Peyer's patch (tissue), 4 donors: Measurements from ENCODE around the gene KCNN4.

ENCODE experiments used
- POLR2A ChIP-seq, 2 donors: fragments of 450-650 bp; IDR thresholded peaks; one replicate each; pipeline ENCODE4 v1.5.1; 2017; ENCODE audit warnings: antibody characterized with exemption in 2 of 2, mild to moderate bottlenecking in 2 of 2, moderate library complexity in 2 of 2
- TF ChIP-seq, protein P1 (sequence below), 6 experiments: fragments of 450-650 bp in 4 of 6; fragments of 200-600 bp in 2 of 6; sonication (generic) in 1 of 6; IDR thresholded peaks; one replicate each; pipeline ENCODE4 v1.5.1; 2017 to 2019; ENCODE audit warnings: antibody characterized with exemption in 6 of 6, mild to moderate bottlenecking in 3 of 6, moderate library complexity in 1 of 6

DNA sequence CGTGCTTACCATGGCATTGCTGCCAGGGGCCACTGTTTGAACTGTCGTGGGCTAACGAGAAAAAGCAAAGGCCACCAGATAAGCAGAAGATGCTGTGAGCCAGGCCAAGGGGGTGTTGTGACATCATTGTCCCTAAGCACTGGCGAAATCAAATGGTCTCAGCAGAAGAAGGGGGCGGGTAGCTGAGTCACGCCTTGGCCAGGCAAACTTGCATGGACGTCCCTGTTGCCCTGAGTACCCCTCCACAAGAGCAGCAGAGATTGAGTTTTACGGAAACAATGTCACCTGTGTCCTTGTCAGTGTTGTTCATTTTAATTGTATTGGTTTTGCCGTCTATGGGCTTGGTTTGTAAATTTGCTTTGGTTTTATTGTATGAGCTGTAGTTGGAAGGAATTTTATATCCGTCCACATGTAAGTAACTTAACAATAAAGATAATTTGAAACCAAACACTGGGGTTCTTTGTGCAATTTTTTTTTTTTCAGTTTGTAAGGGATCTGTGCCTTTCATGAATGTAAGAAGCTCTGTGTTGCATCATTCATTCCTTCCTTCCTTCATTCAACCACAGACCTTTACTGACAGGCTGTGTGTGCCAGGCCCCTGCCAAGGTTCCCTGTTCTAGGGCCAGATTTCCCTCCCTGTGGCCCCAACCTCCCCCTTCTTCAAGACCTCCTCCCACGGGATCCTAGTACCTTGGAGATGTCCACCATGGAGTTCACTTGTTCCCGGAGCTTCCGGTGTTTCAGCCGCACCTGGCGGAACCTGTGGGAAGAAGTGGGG is 12.3 kb downstream of the KCNN4 start:
- TF ChIP-seq POLR2A (IDR thresholded peaks at IDR 0.05) = no peak
- TF ChIP-seq, protein P1, sequence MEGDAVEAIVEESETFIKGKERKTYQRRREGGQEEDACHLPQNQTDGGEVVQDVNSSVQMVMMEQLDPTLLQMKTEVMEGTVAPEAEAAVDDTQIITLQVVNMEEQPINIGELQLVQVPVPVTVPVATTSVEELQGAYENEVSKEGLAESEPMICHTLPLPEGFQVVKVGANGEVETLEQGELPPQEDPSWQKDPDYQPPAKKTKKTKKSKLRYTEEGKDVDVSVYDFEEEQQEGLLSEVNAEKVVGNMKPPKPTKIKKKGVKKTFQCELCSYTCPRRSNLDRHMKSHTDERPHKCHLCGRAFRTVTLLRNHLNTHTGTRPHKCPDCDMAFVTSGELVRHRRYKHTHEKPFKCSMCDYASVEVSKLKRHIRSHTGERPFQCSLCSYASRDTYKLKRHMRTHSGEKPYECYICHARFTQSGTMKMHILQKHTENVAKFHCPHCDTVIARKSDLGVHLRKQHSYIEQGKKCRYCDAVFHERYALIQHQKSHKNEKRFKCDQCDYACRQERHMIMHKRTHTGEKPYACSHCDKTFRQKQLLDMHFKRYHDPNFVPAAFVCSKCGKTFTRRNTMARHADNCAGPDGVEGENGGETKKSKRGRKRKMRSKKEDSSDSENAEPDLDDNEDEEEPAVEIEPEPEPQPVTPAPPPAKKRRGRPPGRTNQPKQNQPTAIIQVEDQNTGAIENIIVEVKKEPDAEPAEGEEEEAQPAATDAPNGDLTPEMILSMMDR (IDR thresholded peaks at IDR 0.05) = no peak
